Mammary epithelial cell (primary cell): ENCODE data around the gene TECPR2.

Experiments used
- EZH2 ChIP-seq: IDR thresholded peaks from 2 replicates; pipeline ENCODE4 v1.6.1; 2012; ENCODE audit warnings: low read length, inconsistent platforms, borderline replicate concordance
- TF ChIP-seq, protein P1 (sequence below), 2 donors: IDR thresholded peaks in 1 of 2; conservative IDR thresholded peaks in 1 of 2; 2 replicates each; pipeline ENCODE4 v1.5.1; 2011 to 2012; ENCODE audit warnings: inconsistent platforms in 2 of 2, low read length in 2 of 2, mild to moderate bottlenecking in 2 of 2, control low read depth in 1 of 2, low read depth in 1 of 2; ENCODE audit not compliant: insufficient read depth in 1 of 2; ENCODE audit errors: extremely low read depth in 1 of 2

DNA sequence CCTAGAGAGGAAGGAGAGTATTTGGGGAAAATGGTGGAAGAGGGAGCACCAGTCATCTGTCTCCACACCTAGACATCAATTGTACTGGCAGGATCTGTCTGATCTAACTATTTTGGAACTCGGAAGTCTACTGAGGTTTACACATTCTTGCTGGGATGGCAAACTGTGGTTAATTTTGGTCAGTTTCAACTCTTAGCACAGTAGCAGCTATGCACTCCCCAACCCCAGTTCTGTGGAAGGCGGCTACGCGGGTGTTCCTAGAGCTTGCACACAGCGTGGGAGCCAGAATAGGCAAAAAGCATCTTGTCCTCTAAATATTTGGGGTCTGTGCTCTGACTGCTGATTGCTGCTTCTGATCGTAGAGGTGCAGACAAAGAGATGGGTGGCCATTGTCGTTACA lies 33.8 kb downstream of the TECPR2 start:
- TF ChIP-seq, protein P1, sequence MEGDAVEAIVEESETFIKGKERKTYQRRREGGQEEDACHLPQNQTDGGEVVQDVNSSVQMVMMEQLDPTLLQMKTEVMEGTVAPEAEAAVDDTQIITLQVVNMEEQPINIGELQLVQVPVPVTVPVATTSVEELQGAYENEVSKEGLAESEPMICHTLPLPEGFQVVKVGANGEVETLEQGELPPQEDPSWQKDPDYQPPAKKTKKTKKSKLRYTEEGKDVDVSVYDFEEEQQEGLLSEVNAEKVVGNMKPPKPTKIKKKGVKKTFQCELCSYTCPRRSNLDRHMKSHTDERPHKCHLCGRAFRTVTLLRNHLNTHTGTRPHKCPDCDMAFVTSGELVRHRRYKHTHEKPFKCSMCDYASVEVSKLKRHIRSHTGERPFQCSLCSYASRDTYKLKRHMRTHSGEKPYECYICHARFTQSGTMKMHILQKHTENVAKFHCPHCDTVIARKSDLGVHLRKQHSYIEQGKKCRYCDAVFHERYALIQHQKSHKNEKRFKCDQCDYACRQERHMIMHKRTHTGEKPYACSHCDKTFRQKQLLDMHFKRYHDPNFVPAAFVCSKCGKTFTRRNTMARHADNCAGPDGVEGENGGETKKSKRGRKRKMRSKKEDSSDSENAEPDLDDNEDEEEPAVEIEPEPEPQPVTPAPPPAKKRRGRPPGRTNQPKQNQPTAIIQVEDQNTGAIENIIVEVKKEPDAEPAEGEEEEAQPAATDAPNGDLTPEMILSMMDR (conservative IDR thresholded peaks at IDR 0.05 in 1 of 2, IDR thresholded peaks at IDR 0.05 in 1 of 2; ENCODE audit: extremely low read depth in 1 of 2, insufficient read depth in 1 of 2, low read depth in 1 of 2, low read length in 2 of 2) = no peak
- no peak for TF ChIP-seq EZH2
